Panc1 (cell line): Measurements from ENCODE around the gene MMGT1. TPM values are rescaled to one million over a fixed set of nuclear protein-coding genes. Genes with fewer than 3 reads are reported as not detected.

Source experiments
- ATAC-seq: fragments of 200-7000 bp; cut with Tn5 transposase; 2 replicates; pipeline ENCODE4 v1.9.1; 2020; ENCODE audit warnings: mild to moderate bottlenecking, moderate library complexity
- BruUV-seq: library from RNA; stranded (reverse); fragments of 400-500 nt; replicated peaks from 2 replicates; lab custom pipeline; 2021; lab: Mats Ljungman, UMichigan
- CTCF ChIA-PET: fragments of 300-600 bp; sonication (Branson Sonifier 250); formaldehyde crosslinking; loops from one replicate; lab custom pipeline; 2022; ENCODE audit warnings: antibody characterized with exemption; lab: Charles Lee
- POLR2A ChIA-PET: fragments of 300-600 bp; sonication (Branson Sonifier 250); formaldehyde crosslinking; loops from one replicate; lab custom pipeline; 2022; ENCODE audit warnings: antibody characterized with exemption; lab: Charles Lee
- DNase-seq: peaks from one replicate; pipeline ENCODE4 v3.0.0-alpha.2; 2010; ENCODE audit warnings: low read depth, low spot score
- H3K27ac ChIP-seq: 2 replicates; pipeline ENCODE4 v1.5.1; 2011; ENCODE audit warnings: mild to moderate bottlenecking, low read length, inconsistent platforms
- H3K27me3 ChIP-seq: fragments of 200-500 bp; sonication (Bioruptor generic); 2 replicates; pipeline ENCODE4 v1.6.0; 2014; ENCODE audit warnings: low read length, inconsistent platforms; ENCODE audit not compliant: control insufficient read depth, insufficient read depth
- H3K36me3 ChIP-seq: fragments of 200-500 bp; sonication (Bioruptor generic); 2 replicates; pipeline ENCODE4 v1.5.1; 2014; ENCODE audit warnings: inconsistent platforms, mild to moderate bottlenecking, low read length, moderate library complexity; ENCODE audit not compliant: control insufficient read depth, insufficient read depth
- H3K4me1 ChIP-seq: 2 replicates; pipeline ENCODE4 v1.5.1; 2011; ENCODE audit warnings: inconsistent platforms, mild to moderate bottlenecking, low read length, moderate library complexity; ENCODE audit not compliant: control insufficient read depth, insufficient read depth
- H3K4me3 ChIP-seq, 2 experiments: 2 replicates each; pipeline ENCODE4 v1.5.1; 2011 to 2012; ENCODE audit warnings: low read depth in 2 of 2, low read length in 2 of 2, mild to moderate bottlenecking in 2 of 2, inconsistent platforms in 1 of 2, moderate library complexity in 1 of 2
- H3K9me3 ChIP-seq: fragments of 200-500 bp; sonication (Bioruptor generic); 2 replicates; pipeline ENCODE4 v1.5.1; 2014; ENCODE audit warnings: low read depth, mild to moderate bottlenecking, inconsistent platforms, low read length, moderate library complexity; ENCODE audit not compliant: control insufficient read depth, insufficient read depth
- CTCF ChIP-seq: fragments of 450-650 bp; IDR thresholded peaks from 2 replicates; pipeline ENCODE4 v1.5.1; 2017; ENCODE audit warnings: mild to moderate bottlenecking
- POLR2AphosphoS5 ChIP-seq: IDR thresholded peaks from 2 replicates; pipeline ENCODE4 v1.6.1; 2012; ENCODE audit warnings: mild to moderate bottlenecking, low read depth, low read length, moderate library complexity
- REST ChIP-seq, 2 experiments: IDR thresholded peaks; 2 replicates each; pipeline ENCODE4 v1.6.1; 2011 to 2012; ENCODE audit warnings: low read depth in 2 of 2, control low read depth in 1 of 2, low read length in 1 of 2, mild to moderate bottlenecking in 1 of 2, moderate library complexity in 1 of 2; ENCODE audit not compliant: insufficient read depth in 1 of 2
- SIN3A ChIP-seq: IDR thresholded peaks from 2 replicates; pipeline ENCODE4 v1.6.1; 2012; ENCODE audit warnings: low read depth, mild to moderate bottlenecking, low read length, moderate library complexity, borderline replicate concordance; ENCODE audit not compliant: insufficient read depth
- TCF7L2 ChIP-seq: IDR thresholded peaks from 2 replicates; pipeline ENCODE4 v1.6.1; 2011; ENCODE audit warnings: mild to moderate bottlenecking, low read depth, low read length, inconsistent platforms
- in situ Hi-C: cut with HindIII; loops from 2 replicates; pipeline ENCODE4 v1.10.0; 2016; ENCODE audit warnings: low sequenced_read_pairs, low pct_unique_long_range_greater_than_20kb
- intact Hi-C: fragments of 100-400 bp; cut with micrococcal nuclease; formaldehyde crosslinking; loops from one replicate; pipeline ENCODE4 v1.10.0; 2022; ENCODE audit not compliant: unreplicated experiment
- total RNA-seq: library from RNA; stranded (reverse); gene quantifications from one replicate; pipeline ENCODE4 v1.2.1, GENCODE V29; 2021; ENCODE audit not compliant: unreplicated experiment

MMGT1 gene
- total RNA-seq, 1 experiment from 2014 or later = 31.4 TPM

GRCh38 chrX:136016881-136017280, 43.1 kb upstream of the MMGT1 start:
- in situ Hi-C loops (no loop called here), intact Hi-C loops (no loop called here)
- DNase-seq (no peak), ATAC-seq (no peak)
- Histone ChIP-seq H3K4me1 (no peaks in the 10 kb centered on the region), H3K4me3 (no peak overlapping the region), H3K9me3 (no peaks in the 10 kb centered on the region), H3K27ac (no peak overlapping the region), H3K36me3 (peaks cover 2% of the 10 kb centered on the region; the same call in 1 of the 2 replicates), H3K27me3 (no peaks in the 10 kb centered on the region)
- BruUV-seq = no TSS peak
- ChIA-PET POLR2A (no interaction called here), CTCF (no interaction called here)
- TF ChIP-seq SIN3A (no peak), TCF7L2 (no peak), REST (IDR thresholded peaks at IDR 0.05; ENCODE audit: insufficient read depth in 1 of 2, low read depth in 2 of 2, low read length in 1 of 2) (no peak), POLR2AphosphoS5 (no peak), CTCF (no peak)

- no TSS peak for BruUV-seq
- no peak overlapping the region for H3K4me3 ChIP-seq
- in situ Hi-C loops (no loop called here), intact Hi-C loops (no loop called here)
- DNase-seq = no peak
- no peaks in the 10 kb centered on the region for H3K27me3 ChIP-seq
- no peaks in the 10 kb centered on the region for H3K4me1 ChIP-seq
- no peaks in the 10 kb centered on the region for H3K9me3 ChIP-seq
- CTCF ChIA-PET = no interaction called here
- POLR2A ChIA-PET = no interaction called here
- H3K36me3 ChIP-seq = peaks cover 2% of the 10 kb centered on the region; the same call in 1 of the 2 replicates
- no peak for ATAC-seq
- no peak for TF ChIP-seq CTCF
- TF ChIP-seq REST (IDR thresholded peaks at IDR 0.05; ENCODE audit: insufficient read depth in 1 of 2, low read depth in 2 of 2, low read length in 1 of 2) = no peak
- no peak for TF ChIP-seq TCF7L2
- TF ChIP-seq POLR2AphosphoS5 = no peak
- TF ChIP-seq SIN3A = no peak
- no peak overlapping the region for H3K27ac ChIP-seq
Observed at GRCh38 chrX:136015016-136015415, 41.2 kb upstream of the MMGT1 start.
